OCI-LY1 (cell line): ENCODE data around the gene TGFBR3L.
A peak's percentile ranks its signal among the peaks of the same experiment; 100 is the strongest.

Experiments
- H2AFZ ChIP-seq: fragments of 200-600 bp; sonication (generic), shearing (Covaris generic); 2 replicates; pipeline ENCODE4 v1.6.0; 2014; ENCODE audit warnings: antibody characterized with exemption, mild to moderate bottlenecking, low read length
- H3F3A ChIP-seq: fragments of 200-600 bp; sonication (generic), shearing (Covaris generic); 2 replicates; pipeline ENCODE4 v1.6.0; 2014; ENCODE audit warnings: mild to moderate bottlenecking, antibody characterized with exemption, low read length, moderate library complexity; ENCODE audit not compliant: insufficient read depth
- H3K27ac ChIP-seq: fragments of 200-600 bp; sonication (generic); 2 replicates; pipeline ENCODE4 v1.5.1; 2014; ENCODE audit warnings: low read length, mixed run types, mild to moderate bottlenecking, low read depth; ENCODE audit not compliant: poor library complexity, severe bottlenecking
- H3K27me3 ChIP-seq: fragments of 200-600 bp; sonication (generic); 2 replicates; pipeline ENCODE4 v1.6.0; 2014; ENCODE audit warnings: antibody characterized with exemption, mild to moderate bottlenecking, low read length, moderate library complexity; ENCODE audit not compliant: insufficient read depth
- H3K36me3 ChIP-seq: fragments of 200-600 bp; sonication (generic); 2 replicates; pipeline ENCODE4 v1.6.1; 2014; ENCODE audit warnings: mild to moderate bottlenecking, antibody characterized with exemption, low read length, moderate library complexity, mixed read lengths; ENCODE audit not compliant: insufficient read depth
- H3K4me1 ChIP-seq: fragments of 200-600 bp; sonication (generic); 2 replicates; pipeline ENCODE4 v1.5.1; 2014; ENCODE audit warnings: mild to moderate bottlenecking, low read length, moderate library complexity; ENCODE audit not compliant: insufficient read depth, severe bottlenecking
- H3K4me2 ChIP-seq: fragments of 200-600 bp; sonication (generic), shearing (Covaris generic); 2 replicates; pipeline ENCODE4 v1.6.1; 2014; ENCODE audit warnings: low read length
- H3K4me3 ChIP-seq: fragments of 200-600 bp; sonication (generic); 2 replicates; pipeline ENCODE4 v1.5.1; 2014; ENCODE audit warnings: low read length, low read depth, mild to moderate bottlenecking, mixed read lengths; ENCODE audit not compliant: poor library complexity, severe bottlenecking
- H3K79me2 ChIP-seq: fragments of 200-600 bp; shearing (Covaris generic); 2 replicates; pipeline ENCODE4 v1.6.1; 2016; ENCODE audit warnings: mixed run types, low read length, mixed read lengths; ENCODE audit not compliant: insufficient read depth
- H3K9ac ChIP-seq: fragments of 200-600 bp; sonication (generic), shearing (Covaris generic); 2 replicates; pipeline ENCODE4 v1.6.1; 2014; ENCODE audit warnings: mild to moderate bottlenecking, low read length, mixed read lengths
- H3K9me2 ChIP-seq: fragments of 200-600 bp; sonication (generic), shearing (Covaris generic); 2 replicates; pipeline ENCODE4 v1.6.1; 2014; ENCODE audit warnings: low read depth, mild to moderate bottlenecking, low read length, mixed read lengths
- H3K9me3 ChIP-seq: fragments of 200-600 bp; shearing (Covaris generic); 2 replicates; pipeline ENCODE4 v1.6.1; 2014; ENCODE audit warnings: low read length, mixed read lengths
- H4K20me1 ChIP-seq: fragments of 200-600 bp; sonication (generic), shearing (Covaris generic); 2 replicates; pipeline ENCODE4 v1.6.0; 2016; ENCODE audit warnings: mild to moderate bottlenecking, low read length; ENCODE audit not compliant: insufficient read depth
- CTCF ChIP-seq: fragments of 200-600 bp; sonication (generic), shearing (Covaris generic); IDR thresholded peaks from 2 replicates; pipeline ENCODE4 v1.5.1; 2017; ENCODE audit warnings: mild to moderate bottlenecking, antibody characterized with exemption, low read length, moderate library complexity, mixed read lengths
- EZH2 ChIP-seq: fragments of 200-600 bp; sonication (generic), shearing (Covaris generic); IDR thresholded peaks from 2 replicates; pipeline ENCODE4 v1.8.0; 2017; ENCODE audit warnings: borderline replicate concordance, mixed run types, mild to moderate bottlenecking, antibody characterized with exemption, low read length, moderate library complexity, mixed read lengths

TGFBR3L gene

DNA sequence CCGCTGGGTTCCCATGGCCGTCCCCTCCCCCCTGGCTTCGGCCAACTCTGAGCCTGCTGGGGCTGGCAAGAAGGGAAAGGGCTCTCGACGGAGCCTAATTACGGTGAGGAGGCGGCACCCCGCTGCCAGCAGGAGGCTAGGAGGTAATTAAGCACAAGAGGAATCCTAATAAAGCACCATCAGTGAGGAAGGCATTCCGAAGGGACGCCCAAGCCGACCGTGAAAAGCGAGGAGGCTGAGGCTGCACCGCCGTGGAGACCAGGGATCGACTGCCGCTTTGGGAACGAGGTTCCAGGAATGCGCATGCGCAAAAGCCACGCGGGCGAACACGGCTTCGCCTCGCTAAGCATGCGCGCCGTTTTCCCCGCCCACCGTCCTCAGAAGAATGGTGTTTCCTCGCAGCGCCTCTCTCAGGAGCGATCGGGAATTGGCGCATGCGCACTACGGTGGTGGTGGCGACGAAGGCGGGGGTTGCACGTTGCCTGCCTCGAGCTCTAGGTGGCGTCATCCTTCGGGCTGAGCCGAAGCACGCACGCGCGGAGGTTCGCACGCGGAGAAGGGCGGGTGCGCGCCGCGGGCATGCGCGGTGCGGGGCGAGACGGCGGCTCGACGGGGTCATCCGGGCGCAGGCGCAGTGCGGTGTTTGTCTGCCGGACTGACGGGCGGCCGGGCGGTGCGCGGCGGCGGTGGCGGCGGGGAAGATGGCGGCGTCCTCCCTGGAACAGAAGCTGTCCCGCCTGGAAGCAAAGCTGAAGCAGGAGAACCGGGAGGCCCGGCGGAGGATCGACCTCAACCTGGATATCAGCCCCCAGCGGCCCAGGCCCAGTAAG, 11.2 kb upstream of the TGFBR3L start, which contains the start of gene MAP2K7:
Gene MAP2K7 (plus strand): TSS at position 634 of the 830 bp plus-strand sequence. CDS start 68 bp downstream, at position 702.
- peak within 1 kb of the TSS; percentile 25 for H3K27ac ChIP-seq
- H3K27me3 ChIP-seq: no peaks in the 10 kb centered on the region
- H4K20me1 ChIP-seq: no peaks in the 10 kb centered on the region
- no peaks in the 10 kb centered on the region for H3K9me3 ChIP-seq
- no peaks in the 10 kb centered on the region for H3F3A ChIP-seq
- H3K4me1 ChIP-seq: peaks cover 22% of the 10 kb centered on the region
- no peak within 1 kb of the TSS for H2AFZ ChIP-seq
- peak within 1 kb of the TSS; percentile 96 for H3K9ac ChIP-seq
- peaks cover 8% of the 10 kb centered on the region; the same call in 1 of the 2 replicates for H3K36me3 ChIP-seq
- peaks cover 9% of the 10 kb centered on the region for H3K79me2 ChIP-seq
- H3K4me2 ChIP-seq: peak within 1 kb of the TSS; percentile 99
- TF ChIP-seq CTCF (peak; percentile 84), EZH2 (no peak)
- H3K4me3 ChIP-seq: peak within 1 kb of the TSS; percentile 99
- no peaks in the 10 kb centered on the region for H3K9me2 ChIP-seq

DNA sequence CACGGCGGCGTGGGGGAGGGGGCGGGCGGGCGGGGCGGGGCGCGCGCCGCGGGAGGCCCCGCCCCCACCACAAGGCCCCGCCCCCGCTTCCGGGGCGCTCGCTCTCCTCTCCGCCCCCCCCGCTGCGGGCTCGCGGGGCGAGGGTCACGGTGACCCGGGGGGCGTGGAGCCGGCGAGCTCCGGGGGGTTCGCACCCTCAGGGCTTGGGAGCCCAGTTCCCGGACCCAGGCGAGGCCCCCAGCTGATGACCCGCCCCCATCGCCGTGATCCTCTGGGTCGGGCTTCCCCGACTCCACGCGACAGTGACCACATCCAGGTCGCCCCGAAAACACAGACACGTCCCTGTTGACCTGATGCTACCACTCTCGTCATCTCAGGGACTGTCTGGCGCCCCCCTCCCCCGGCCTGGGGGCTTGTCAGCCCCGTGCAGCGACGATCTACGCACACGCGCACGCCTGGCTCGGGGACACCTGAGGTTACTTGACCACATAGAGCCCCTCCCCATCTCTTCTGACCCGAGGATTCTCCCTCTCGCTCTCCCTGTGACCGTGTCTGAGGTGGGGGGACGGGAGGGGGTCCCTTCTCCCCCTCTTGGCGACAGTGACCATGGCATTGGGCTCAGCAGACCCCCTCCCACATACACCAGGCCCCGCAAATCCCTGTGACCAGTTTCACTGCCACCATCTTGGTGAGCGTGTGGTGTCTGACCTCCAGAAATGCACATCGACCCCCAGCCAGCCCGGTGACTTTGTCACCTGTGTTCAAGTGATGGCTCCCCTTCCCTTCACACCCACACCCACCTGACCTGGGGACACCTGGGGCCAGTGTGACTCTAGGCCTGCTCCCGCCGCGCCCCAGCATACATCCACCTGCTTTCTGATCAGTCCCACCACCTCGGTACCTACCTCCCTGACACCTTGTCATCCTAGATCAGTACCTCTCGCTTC, 10.3 kb upstream of the TGFBR3L start:
- H3K9ac ChIP-seq: peak overlapping the region; percentile 96
- no peaks in the 10 kb centered on the region for H3F3A ChIP-seq
- peak overlapping the region; percentile 99 for H3K4me2 ChIP-seq
- no peaks in the 10 kb centered on the region for H3K27me3 ChIP-seq
- H2AFZ ChIP-seq: no peak overlapping the region
- H4K20me1 ChIP-seq: no peaks in the 10 kb centered on the region
- peaks cover 22% of the 10 kb centered on the region for H3K4me1 ChIP-seq
- peak overlapping the region; percentile 99 for H3K4me3 ChIP-seq
- H3K79me2 ChIP-seq: peaks cover 9% of the 10 kb centered on the region
- TF ChIP-seq CTCF: no peak
- no peak for TF ChIP-seq EZH2
- H3K36me3 ChIP-seq: peaks cover 8% of the 10 kb centered on the region; the same call in 1 of the 2 replicates
- H3K9me2 ChIP-seq: no peaks in the 10 kb centered on the region
- peak overlapping the region; percentile 25 for H3K27ac ChIP-seq
- H3K9me3 ChIP-seq: no peaks in the 10 kb centered on the region

- TF ChIP-seq EZH2 (no peak), CTCF (no peak)
- H3K9me3 ChIP-seq: no peaks in the 10 kb centered on the region
- H3K27me3 ChIP-seq: no peaks in the 10 kb centered on the region
- peak overlapping the region; percentile 99 for H3K4me3 ChIP-seq
- peak overlapping the region; percentile 99 for H3K4me2 ChIP-seq
- H4K20me1 ChIP-seq: no peaks in the 10 kb centered on the region
- H3K4me1 ChIP-seq: peaks cover 22% of the 10 kb centered on the region
- peaks cover 13% of the 10 kb centered on the region; the same call in 1 of the 2 replicates for H3K36me3 ChIP-seq
- H3K9me2 ChIP-seq: no peaks in the 10 kb centered on the region
- peak overlapping the region; percentile 96; the same call in 1 of the 2 replicates for H3K9ac ChIP-seq
- no peak overlapping the region for H3K27ac ChIP-seq
- no peak overlapping the region for H2AFZ ChIP-seq
- peaks cover 9% of the 10 kb centered on the region for H3K79me2 ChIP-seq
- no peaks in the 10 kb centered on the region for H3F3A ChIP-seq
These were observed 9.4 kb upstream of the TGFBR3L start for GRCh38 chr19:7905268-7905667.
